ENCODE results near the gene RRP7A.

- TF ChIP-seq POLR2A (IDR thresholded peaks at IDR 0.05) (no peak), CTCF (IDR thresholded peaks at IDR 0.05) (no peak)
Measured at GRCh38 chr22:42462016-42462415, 57.6 kb downstream of the RRP7A start.
